Brain microvascular endothelial cell (primary cell): ENCODE data around the gene CNPY3.

ENCODE experiments used
- DNase-seq: peaks from one replicate; pipeline ENCODE4 v3.0.0-alpha.2; 2020
- H3K27ac ChIP-seq: fragments of 250-450 bp; sonication (Bioruptor Pico); 2 replicates; pipeline ENCODE4 v1.5.1; 2020; ENCODE audit warnings: mild to moderate bottlenecking, moderate library complexity
- H3K27me3 ChIP-seq: fragments of 250-450 bp; sonication (Bioruptor Pico); replicated peaks from 2 replicates; pipeline ENCODE4 v1.5.1; 2020; ENCODE audit warnings: mild to moderate bottlenecking
- H3K36me3 ChIP-seq: fragments of 250-450 bp; sonication (Bioruptor Pico); replicated peaks from 2 replicates; pipeline ENCODE4 v1.5.1; 2020; ENCODE audit warnings: mild to moderate bottlenecking
- H3K4me3 ChIP-seq: 2 replicates; pipeline ENCODE4 v1.5.1; 2011; ENCODE audit warnings: low read depth, mild to moderate bottlenecking, control low read depth, low read length, moderate library complexity
- CTCF ChIP-seq: IDR thresholded peaks from 2 replicates; pipeline ENCODE4 v1.5.1; 2011; ENCODE audit warnings: low read depth, mild to moderate bottlenecking, moderate library complexity, low read length, control low read depth, inconsistent platforms; ENCODE audit errors: missing control alignments
- in situ Hi-C: cut with HindIII; loops from 2 replicates; pipeline ENCODE4 v1.10.0; 2017; ENCODE audit warnings: low sequenced_read_pairs, low pct_ligation_motif_present

CNPY3 gene

GRCh38 chr6:42987533-42988451 is 58.5 kb downstream of the CNPY3 start:
- Histone ChIP-seq H3K27ac (no peak overlapping the region), H3K4me3 (no peak overlapping the region), H3K27me3 (no peaks in the 10 kb centered on the region), H3K36me3 (peaks cover 16% of the 10 kb centered on the region)
- DNase-seq, result no peak
- TF ChIP-seq CTCF, result no peak
- in situ Hi-C loops, result no loop called here

- H3K27me3 ChIP-seq, result no peaks in the 10 kb centered on the region
- no peak for TF ChIP-seq CTCF
- in situ Hi-C loops, result no loop called here
- H3K36me3 ChIP-seq, result peaks cover 16% of the 10 kb centered on the region
- no peak overlapping the region for H3K4me3 ChIP-seq
- no peak for DNase-seq
- no peak overlapping the region for H3K27ac ChIP-seq
Measured at GRCh38 chr6:42988486-42989020, 59.3 kb downstream of the CNPY3 start.
